Hindlimb muscle (tissue), 1 donor: ENCODE measurements around the gene CLIP2. TPM values are rescaled to one million over a fixed set of nuclear protein-coding genes. Genes with fewer than 3 reads are reported as not detected.
"Not testable (repeated sequence)": the region's sequence is repeated elsewhere in the genome, so short reads cannot be mapped to it uniquely, and the experiment has no call there.

Experiments used
- DNase-seq: peaks from one replicate; pipeline ENCODE4 v3.0.0-alpha.2; 2013
- polyA plus RNA-seq: library from polyadenylated mRNA; unstranded; fragments of 120-200 nt; gene quantifications from one replicate; pipeline ENCODE4 v1.2.1, GENCODE V29; 2013; ENCODE audit not compliant: insufficient read length

The CLIP2 gene
- 22.3 TPM for polyA plus RNA-seq

DNA sequence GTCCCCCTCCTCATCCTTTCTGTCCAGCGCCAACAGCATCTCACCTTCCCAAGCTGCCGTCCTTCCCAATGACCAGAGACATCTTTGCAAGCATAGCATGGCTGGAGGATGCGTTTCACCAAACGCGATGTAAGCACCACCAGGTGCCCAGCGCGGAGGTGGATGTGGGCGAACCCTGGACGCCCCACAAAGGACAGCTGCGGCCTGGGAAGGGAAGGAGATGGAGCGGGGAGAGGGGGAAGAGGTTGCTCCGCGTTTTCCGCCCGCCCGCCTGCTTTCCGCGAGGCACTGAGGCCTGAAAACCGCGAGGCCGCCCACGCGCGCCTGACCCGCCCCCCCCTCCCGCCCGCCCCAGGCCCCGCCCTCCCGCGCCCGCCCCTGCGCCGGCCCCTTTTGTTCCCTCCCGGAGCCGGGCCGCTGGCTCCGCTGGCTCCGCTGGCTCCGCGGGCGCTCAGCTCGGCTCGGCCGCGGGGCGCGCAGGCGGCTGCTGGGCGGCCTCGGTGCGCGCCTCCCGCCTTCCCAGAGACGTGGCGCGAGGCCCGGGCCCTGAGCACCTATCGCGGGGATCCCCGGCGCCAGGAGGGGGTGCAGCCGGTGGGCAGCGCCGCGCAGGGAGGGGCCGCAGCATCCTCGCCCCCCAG, at the start of gene CLIP2:
TSS of gene CLIP2 (plus strand) at position 390 of the 641 bp plus-strand sequence. CDS start 28,140 bp downstream, outside the sequence.
- DNase-seq = peak; percentile 82

DNA sequence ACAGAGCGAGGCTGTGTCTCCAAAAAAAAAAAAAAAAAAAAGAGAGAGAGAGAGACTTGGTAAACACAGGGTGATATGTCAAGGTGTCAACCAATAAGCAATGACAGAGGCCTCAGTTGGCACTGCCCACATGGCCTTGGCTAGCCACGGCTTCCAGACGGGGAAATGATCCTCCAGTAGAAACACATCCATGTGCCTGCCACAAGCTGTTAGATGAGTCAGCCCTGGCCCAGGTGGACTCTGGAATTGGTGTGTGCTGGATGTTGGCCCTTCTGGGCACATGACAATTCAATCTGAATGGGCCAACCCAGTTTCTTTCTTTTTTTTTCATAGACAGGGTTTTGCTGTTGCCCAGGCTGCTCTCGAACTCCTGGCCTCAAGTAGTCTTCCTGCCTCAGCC, 48.7 kb upstream of the CLIP2 start:
- DNase-seq = no peak

DNA sequence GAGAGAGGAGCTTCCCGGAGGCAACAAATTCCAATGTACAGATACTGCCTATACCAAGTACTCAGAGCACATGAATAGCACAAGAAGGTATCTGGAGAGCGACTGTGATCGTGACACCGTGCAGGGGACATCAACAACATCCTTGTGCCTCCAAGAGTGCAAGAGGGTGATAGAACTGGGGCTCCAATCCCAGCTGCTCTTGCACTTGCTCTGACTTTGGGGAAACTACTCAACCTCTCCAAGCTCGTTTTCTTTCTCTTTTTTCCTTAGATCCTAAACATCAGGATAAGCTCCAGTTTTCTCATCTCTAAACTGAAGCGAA, 47.1 kb upstream of the CLIP2 start:
- no peak for DNase-seq

DNA sequence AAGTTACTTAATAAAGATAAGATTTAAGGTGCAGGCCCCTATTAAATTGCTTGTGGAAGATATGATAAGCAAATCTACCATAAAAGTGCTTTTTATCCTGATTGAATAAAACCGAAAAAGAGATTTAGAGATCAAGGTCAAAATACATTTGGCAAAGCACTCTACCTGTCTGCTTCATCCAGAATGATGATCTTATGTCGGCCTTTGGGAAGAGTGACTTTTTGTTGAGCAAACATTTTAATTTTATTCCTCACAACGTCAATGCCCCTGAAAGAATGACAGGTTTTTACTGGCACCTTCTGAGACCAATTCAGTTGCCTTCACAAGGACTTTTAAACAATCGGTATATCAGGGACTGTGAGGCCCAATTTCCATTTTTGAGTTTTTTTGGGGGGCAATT, 42.7 kb upstream of the CLIP2 start:
- no peak for DNase-seq

DNA sequence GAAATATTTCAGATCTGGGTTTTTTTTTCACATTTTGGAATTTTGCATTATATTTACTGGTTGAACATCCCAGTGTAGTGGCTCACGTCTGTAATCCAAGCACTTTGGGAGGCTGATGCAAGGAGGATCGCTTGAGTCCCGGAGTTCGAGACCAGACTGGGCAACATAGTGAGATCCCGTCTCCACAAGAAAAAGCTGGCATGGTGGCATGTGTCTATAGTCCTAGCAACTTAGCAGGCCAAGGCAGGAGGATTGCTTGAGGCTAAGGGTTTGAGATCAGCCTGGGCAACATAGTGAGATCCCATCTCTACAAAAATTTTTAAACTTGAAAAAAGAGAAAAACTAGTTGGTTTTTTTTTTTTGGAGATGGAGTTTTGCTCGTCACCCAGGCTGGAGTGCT, 41.1 kb upstream of the CLIP2 start:
- DNase-seq = no peak

DNA sequence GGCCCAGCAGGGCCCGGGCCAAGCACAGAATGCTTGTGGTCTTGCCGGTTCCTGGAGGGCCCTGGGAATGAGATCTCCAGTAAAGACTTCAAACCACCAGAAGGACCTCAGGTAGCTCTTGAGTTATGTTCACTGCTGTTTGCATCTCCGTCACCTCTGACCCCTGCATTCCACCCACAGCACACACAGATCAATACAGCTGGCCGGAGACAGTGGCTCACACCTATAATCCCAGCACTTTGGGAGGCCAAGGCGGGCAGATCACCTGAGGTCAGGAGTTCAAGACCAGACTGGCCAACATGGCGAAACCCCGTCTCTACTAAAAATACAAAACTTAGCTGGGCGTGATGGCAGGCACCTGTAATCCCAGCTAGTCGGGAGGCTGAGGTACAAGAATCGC, 40.1 kb upstream of the CLIP2 start:
- DNase-seq = not testable (repeated sequence)

DNA sequence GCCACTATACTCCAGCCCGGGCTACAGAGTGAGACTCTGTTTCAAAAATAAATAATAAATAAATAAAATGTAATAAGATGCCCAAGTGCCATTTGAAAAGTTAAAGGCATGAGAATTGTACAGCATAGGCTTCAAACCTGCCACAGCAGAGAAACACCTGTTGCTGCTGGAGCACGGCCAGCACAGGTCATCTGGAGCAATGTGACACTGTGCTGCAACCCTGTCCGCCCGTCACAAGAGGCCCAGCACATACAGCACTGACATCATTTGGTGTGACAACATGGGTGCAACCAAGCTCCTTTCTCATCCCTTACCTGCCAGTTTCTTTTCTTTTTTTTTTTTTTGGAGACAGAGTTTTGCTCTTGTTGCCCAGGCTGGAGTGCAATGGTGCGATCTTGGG, 36.3 kb upstream of the CLIP2 start:
- DNase-seq = no peak

DNA sequence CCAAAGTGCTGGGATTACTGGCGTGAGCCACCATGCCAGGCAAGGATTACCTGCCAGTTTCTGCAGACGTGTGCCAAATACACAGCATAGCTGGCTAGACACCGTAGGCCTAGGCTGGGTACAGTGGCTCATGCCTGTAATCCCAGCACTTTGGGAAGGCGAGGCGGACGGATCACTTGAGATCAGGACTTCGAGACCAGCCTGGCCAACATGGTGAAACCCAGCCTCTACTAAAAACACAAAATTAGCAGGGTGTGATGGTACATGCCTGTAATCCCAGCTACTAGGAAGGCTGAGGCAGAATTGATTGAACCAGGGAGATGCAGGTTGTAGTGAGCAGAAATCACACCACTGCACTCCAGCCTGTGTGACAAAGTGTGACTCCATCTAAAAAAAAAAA, 35.9 kb upstream of the CLIP2 start:
- no peak for DNase-seq

DNA sequence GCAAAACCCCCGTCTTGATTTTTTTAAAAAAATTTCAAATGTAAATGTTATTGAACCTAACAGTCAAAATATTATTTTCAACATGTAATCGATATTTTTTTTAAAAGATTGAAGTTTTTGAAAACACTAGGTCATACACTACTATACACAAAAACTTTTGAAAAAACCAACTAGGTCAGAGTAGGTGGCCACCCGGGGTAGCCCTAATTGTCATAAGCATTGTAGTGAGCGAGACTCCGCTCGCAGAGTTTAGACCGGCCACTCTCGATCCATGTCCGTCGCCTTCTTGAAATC, 35.4 kb upstream of the CLIP2 start:
- no peak for DNase-seq

DNA sequence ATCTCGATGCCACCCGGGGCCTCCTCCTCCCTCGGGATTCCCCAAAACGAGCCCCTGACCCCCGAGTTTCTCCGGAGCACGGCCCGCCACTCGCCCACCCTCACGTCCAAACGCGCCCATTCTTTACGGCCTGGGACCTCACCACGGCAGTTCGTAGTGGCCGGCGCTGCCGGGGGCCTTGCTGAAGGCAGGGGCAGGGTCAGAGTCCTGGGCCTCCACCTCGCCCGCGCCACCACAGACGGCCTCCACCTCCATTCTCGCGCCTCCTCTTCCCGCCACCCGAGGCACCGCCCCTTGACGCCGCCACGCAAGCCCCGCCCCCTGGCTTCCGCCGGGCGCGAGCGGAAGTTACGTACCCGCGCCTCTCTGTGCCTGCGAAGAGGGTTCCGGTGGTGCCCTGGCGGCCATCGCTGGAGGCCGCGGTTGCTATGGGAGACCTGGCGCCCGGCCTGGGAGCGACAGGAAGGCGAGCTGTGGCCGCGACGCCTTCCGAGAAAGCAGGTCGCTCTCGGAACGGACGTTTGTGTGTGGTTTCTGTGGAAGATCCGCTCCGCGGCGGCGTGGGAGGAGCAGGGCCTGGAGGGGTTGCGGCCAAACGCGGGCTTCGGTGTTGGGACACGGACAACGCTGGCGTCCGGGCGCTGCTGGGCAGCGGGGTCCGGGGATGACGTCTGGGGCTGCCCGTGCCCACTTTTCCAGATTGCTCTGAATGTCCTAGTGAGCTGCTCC, 34.9 kb upstream of the CLIP2 start, which contains the start of gene RFC2:
TSS of gene RFC2 (minus strand) at position 271 of the 729 bp plus-strand sequence. CDS start at position 255, 16 bp downstream.
- DNase-seq = peak; percentile 99

DNA sequence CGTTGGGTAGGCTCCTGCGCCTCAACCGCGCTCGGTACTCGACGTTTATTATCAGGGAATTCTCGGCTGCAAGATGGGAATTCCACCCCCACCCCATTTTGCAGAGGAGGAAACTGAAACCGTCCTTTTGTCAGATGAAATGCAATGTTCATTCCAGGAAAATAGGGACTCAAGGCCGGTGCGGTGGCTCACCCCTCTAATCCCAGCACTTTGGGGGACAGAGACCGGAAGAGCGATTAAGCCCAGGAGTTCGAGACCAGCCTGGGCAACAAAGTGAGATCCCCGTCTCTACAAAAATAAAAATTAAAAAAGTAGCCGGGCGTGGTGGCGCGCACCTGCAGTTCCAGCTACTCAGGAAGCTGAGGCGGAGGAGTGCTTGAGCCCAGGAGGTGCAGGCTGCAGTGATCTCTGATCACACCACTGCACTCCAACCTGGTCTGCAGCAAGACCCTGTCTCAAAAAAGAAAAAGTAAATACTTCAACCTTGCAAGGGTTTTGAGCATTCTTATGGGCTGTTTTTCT, 34.3 kb upstream of the CLIP2 start:
- DNase-seq = no peak

DNA sequence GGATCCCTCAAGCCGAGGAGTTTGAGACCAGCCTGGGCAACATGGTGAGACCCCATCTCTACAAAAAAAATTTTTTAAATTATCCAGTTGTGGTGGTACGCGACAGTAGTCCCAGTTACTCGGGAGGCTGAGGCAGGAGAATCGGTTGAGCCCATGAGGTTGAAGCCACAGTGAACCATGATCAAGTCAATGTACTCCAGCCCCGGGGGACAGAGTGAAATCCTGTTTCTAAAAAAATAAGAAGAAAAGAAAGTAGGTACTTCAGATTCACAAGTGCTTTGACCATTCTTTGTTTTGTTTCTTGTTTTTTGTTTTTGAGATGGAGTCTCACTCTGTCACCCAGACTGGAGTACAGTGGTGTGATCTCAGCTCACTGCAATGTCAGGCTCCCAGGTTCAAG, 33.7 kb upstream of the CLIP2 start:
- DNase-seq = not testable (repeated sequence)

DNA sequence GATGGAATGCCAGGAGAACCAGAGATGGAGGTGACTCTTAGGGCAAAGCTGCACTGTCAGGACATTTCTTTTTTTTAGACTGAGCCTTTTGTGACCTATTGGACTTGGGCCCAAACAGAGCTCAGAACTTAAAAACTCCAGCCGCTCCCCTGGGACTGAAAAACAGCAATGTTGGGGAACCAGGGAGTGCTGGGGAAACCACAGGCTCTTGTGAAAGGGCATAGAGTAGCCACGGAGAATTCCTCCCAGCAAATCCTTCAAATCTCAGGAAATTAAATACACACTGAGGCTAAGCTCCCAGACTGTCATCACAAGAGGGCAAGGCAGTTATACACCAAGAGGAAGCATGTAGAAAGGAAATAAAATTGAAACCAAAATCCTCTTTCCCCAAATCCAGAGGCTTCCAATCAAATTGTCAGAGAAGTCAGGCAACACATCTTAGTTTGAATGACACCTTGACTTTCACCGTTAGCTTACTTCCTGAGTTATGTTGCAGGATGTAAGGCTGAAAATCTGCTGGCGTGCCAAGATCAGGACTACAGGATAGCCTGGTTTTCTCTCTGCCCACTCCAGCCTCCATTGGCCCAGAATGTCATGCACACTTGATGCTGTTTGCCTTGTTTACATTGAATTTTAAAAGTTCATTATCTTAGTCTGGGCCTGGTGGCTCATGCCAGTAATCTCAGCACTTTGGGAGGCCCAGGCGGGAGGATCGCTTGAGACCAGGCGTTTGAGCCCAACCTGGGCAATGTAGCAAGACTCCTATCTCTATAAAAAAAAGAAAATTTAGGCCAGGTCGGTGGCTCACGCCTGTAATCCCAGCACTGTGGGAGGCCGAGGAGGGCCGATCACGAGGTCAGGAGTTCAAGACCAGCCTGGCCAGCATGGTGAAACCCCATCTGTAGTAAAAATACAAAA, 32.5 kb upstream of the CLIP2 start:
- DNase-seq = peak; percentile 47

DNA sequence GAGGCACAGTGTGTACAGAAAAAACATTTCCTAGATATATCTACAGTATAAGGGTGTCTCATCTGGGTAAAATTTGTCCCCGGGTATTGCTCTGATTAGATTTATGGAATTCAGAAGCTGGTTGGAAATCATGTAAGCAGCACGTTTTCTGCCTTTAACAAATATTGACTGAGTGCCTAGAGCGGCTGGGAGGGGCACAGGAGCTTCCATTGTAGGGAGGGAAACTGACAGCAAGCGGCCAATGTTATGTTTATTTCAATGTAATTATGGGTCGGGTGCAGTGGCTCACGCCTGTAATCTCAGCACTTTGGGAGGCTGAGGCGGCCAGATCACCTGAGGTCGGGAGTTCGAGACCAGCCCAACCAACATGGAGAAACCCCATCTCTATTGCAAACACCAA, 30.6 kb upstream of the CLIP2 start:
- DNase-seq = no peak

DNA sequence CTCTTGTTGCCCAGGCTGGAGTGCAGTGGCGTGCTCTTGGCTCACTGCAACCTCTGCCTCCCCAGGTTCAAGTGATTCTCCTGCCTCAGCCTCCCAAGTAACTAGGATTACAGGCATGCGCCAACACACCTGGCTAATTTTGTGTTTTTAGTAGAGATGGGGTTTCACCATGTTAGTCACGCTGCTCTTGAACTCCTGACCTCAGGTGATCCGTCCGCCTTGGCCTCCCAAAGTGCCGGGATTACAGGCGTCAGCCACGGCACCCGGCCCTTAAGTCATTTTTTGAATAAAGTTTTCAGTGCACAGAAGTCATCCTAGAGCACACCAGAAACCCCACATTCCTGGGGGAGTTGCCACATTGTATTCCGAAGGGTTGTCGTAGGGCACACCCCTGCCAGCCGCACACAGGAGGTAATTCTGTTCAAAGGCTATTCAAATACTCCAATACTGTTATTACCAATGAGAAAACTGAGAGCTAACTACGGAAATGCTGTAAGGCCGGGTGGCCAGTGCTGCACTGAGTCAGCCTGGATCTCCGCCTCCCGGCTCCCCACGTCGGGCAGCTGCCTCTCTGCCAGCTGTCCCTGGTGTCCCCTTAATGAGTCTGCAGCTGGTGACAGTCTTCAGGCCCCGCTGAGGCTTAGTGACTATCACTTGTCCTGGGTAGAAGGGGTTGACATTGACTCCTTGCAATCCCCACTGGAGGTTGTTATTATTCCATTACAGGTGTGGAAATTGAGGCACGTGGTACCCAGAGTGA, 26.4 kb upstream of the CLIP2 start:
- peak; percentile 19 for DNase-seq

DNA sequence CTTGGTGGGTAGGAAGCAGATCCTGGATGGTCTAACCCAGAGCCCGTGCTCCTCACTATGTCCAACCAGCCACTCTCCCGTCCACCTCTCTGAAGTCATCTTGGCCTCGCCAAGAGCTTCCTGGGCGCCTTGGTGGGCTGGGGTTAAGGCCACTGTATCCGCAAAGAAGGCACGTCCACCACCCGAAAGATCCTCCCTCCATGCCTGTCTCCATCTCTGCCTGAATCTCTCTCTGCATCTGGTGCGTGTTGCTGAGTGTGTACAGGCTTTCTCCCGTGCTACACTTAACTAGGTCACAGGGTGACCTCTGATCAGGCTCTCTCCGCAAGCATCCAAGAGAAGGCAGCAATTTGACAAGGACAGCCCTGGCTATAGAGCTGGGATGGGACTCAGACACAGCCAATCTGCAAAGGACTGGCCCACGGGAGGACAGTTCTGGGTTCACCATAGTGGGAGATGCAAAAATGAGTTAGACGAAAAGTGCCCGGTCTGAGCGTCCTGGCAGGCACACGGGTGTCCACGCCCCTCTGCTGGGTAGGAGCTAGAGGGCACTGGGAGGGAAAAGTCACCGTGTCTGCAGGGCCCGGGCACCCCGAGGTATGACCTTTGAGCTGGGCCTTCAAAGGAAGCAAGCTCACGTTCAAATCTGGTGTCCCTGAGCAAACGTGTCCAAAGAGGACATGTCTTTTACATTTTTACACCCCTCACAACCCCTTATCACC, 25.6 kb upstream of the CLIP2 start:
- no peak for DNase-seq

DNA sequence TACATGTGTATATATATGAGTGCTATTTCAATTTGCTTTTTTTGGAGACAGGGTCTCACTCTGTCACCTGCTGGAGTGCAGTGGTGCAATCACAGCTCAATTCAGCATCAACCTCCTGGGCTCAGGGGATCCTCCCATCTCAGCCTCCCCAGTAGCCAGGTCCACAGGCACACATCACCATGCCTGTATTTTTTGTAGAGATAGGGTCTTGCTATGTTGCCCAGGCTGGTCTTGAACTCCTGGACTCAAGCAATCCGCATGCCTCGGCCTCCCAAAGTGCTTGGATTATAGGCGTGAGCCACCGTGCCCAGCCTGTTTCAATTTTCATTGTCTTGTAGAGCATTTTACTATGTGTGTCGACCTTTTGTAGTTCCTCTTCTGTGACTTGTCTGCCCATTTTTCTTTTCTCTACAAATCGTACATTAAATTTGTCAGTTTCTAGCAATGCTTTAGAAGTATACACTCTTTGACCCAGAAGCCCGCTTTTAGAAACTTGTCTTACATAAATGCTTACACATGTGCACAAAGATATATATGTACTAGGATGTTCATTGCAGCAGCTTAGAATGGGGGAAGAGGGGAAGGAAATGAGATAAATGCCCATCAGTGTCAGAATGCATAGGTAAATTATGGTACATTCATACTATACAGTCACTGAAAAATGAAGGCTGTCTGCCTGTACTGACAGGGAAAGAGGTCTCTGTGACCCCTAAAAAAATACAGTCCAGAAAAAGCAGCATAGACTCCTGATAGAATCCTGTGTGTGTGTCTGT, 22.8 kb upstream of the CLIP2 start:
- no peak for DNase-seq

DNA sequence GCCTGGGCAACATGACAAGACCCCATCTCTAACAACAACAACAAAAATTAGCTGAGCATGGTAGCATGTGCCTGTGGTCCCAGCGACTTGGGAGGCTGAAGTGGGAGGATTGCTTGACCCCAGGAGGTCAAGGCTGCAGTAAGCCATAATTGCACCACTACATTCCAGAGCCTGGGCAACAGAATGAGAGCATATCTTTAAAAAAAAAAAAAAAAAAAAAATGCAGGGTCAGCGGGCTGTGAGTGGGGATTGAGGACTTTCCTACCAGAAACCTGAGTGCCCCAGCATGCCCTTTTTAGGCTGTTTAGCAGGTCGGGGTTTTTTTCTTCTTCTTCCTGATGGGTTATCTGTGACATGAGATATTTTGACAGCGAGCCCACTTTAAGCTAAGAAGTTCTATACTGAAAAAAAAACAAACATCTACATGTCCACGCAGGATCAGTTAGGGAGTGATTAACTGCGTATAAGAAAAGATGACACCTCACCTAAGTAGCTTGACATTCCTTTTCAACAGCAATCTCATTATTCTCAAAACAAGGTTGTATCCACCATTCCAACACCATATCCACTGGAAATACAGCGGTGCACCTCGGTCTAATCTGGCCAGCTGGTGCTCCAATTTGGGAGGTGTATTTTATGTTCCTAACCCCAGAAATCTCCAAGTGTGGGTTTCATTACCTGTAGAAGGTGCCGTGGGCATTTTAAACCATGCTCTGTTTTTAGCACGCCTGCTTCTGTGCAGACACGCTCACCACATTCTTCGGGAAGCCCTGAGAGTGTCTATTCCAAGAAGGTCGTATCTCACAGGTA, 21.2 kb upstream of the CLIP2 start:
- no peak for DNase-seq

DNA sequence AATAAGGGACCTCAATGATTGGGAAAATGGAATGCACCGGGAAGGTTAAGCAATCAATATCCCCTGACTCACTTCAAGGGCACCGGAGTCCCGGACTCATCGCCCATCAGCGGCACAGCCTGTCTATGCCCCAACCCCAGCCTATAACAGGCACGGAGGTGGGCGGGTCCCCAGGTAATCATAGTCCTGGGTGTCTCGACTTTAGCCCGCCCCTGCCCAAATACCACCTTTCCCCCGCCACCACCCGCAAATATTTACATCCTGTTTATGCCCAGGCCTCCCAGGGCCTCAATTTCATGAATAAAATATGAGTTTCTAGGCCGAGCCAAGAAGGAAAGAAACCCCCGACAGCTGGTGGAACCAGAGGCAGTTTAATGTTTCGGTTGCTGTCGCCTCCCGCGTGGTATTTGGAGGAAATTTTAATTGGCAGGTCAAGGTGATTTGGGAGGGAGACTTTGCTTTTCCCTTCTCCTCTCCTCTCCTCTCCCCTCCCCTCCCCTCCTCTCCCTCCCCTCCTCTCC, 19.4 kb upstream of the CLIP2 start:
- DNase-seq = peak; percentile 78

DNA sequence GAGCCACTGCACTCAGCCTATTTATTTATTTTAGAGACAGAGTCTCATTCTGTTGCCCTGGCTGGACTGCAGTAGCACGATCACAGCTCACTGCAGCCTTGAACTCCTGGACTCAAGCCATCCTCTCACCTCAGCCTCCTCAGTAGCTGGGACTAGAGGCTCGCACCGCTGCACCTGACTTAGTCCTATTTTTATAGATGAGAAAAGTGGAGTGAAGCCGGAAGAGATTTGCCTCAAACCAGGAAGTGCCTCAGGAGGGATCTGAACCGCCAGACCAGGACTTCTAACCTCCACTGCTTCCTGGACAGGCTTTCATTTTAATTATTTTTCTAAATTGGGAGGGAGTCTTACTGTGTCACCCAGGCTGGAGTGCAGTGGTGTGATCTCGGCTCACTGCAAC, 17.5 kb upstream of the CLIP2 start:
- DNase-seq = no peak
